HG03039 (cell line): ENCODE measurements around the gene PVALB.

Experiments
- ATAC-seq: cut with Tn5 transposase; IDR thresholded peaks from one replicate; pipeline ENCODE4 v1.9.1; 2021; ENCODE audit warnings: mild to moderate bottlenecking, moderate library complexity; ENCODE audit not compliant: unreplicated experiment

Gene PVALB

GRCh38 chr22:36846949-36847348 lies 30.1 kb upstream of the PVALB start:
- ATAC-seq = no peak

- ATAC-seq = no peak
Observed at GRCh38 chr22:36846271-36846670, 29.4 kb upstream of the PVALB start.

- ATAC-seq = no peak
Observed at GRCh38 chr22:36840106-36840505, 23.3 kb upstream of the PVALB start.

GRCh38 chr22:36839356-36840073 lies 22.7 kb upstream of the PVALB start:
- no peak for ATAC-seq

- no peak for ATAC-seq
Observed at GRCh38 chr22:36838119-36839030, 21.5 kb upstream of the PVALB start.

- no peak for ATAC-seq
Observed at GRCh38 chr22:36835903-36836302, 19.1 kb upstream of the PVALB start.

GRCh38 chr22:36833073-36833472 lies 16.2 kb upstream of the PVALB start:
- ATAC-seq = no peak

GRCh38 chr22:36831717-36832116 lies 14.9 kb upstream of the PVALB start:
- no peak for ATAC-seq

- ATAC-seq = no peak
Observed at GRCh38 chr22:36831206-36831605, 14.4 kb upstream of the PVALB start.

GRCh38 chr22:36830601-36831000 lies 13.8 kb upstream of the PVALB start:
- no peak for ATAC-seq

GRCh38 chr22:36829370-36830002 lies 12.7 kb upstream of the PVALB start:
- no peak for ATAC-seq

- no peak for ATAC-seq
Observed at GRCh38 chr22:36828815-36829214, 12.0 kb upstream of the PVALB start.

GRCh38 chr22:36826262-36826661 lies 9.4 kb upstream of the PVALB start:
- no peak for ATAC-seq

- ATAC-seq = no peak
Observed at GRCh38 chr22:36824655-36825054, 7.8 kb upstream of the PVALB start.

GRCh38 chr22:36823186-36823839 lies 6.5 kb upstream of the PVALB start:
- ATAC-seq = no peak

GRCh38 chr22:36822581-36822980 lies 5.7 kb upstream of the PVALB start:
- no peak for ATAC-seq

- no peak for ATAC-seq
Observed at GRCh38 chr22:36819112-36819511, 2.3 kb upstream of the PVALB start.

GRCh38 chr22:36818010-36818642 lies 1.3 kb upstream of the PVALB start:
- no peak for ATAC-seq

- ATAC-seq = no peak
Observed at GRCh38 chr22:36817525-36817848, 652 bp upstream of the PVALB start.

GRCh38 chr22:36816339-36816635 lies 548 bp downstream of the PVALB start:
- no peak for ATAC-seq
